ENCODE results near the gene RAB6B. TPM values are rescaled to one million over a fixed set of nuclear protein-coding genes. Genes with fewer than 3 reads are reported as not detected.

The RAB6B gene
- total RNA-seq, 2 donors from 2014 or later: 2.6 to 5.6 TPM

DNA sequence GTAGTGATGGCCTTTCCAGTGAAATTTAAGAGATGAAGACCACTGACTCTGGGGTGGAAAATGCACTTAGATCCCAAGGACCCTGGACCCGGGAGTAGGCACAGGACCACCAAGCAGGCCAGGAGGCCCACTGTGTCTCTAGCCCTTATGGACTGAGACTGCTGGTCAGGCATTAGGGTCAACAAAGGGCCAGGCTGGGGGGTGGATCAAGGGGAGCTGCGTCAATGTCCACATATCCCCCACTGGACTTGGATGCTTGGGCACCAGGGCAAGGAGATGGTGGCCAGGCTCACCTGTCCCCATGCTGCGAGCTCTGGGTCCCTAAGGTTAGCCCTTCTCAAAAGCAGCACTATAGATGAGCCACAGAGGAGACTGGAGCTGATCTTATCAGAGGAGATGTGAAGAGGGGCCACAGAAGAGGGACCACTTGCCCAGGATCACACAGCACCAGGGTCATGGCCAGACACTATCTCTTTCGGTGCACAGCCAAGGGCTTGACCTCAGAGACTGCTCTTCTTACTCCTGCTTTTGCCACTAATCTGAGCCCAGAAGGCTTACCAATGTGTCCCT lies 14.7 kb downstream of the RAB6B start:
- no peak for DNase-seq
- Histone ChIP-seq H3K36me3 (no peaks in the 10 kb centered on the region), H3K9me3 (no peaks in the 10 kb centered on the region), H3K27ac (no peak overlapping the region), H3K4me3 (no peak overlapping the region), H3K9ac (ENCODE audit: low read depth in 2 of 2, low read length in 2 of 2) (no peak overlapping the region), H3K27me3 (no peaks in the 10 kb centered on the region), H3K4me1 (no peaks in the 10 kb centered on the region)
- intact Hi-C loops (cut with DNase I): no loop called here
- TF ChIP-seq, protein P1, sequence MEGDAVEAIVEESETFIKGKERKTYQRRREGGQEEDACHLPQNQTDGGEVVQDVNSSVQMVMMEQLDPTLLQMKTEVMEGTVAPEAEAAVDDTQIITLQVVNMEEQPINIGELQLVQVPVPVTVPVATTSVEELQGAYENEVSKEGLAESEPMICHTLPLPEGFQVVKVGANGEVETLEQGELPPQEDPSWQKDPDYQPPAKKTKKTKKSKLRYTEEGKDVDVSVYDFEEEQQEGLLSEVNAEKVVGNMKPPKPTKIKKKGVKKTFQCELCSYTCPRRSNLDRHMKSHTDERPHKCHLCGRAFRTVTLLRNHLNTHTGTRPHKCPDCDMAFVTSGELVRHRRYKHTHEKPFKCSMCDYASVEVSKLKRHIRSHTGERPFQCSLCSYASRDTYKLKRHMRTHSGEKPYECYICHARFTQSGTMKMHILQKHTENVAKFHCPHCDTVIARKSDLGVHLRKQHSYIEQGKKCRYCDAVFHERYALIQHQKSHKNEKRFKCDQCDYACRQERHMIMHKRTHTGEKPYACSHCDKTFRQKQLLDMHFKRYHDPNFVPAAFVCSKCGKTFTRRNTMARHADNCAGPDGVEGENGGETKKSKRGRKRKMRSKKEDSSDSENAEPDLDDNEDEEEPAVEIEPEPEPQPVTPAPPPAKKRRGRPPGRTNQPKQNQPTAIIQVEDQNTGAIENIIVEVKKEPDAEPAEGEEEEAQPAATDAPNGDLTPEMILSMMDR (IDR thresholded peaks at IDR 0.05): no peak

- intact Hi-C loops (cut with DNase I): no loop called here
- Histone ChIP-seq H3K9me3 (no peaks in the 10 kb centered on the region), H3K9ac (ENCODE audit: low read depth in 2 of 2, low read length in 2 of 2) (no peak overlapping the region), H3K4me3 (no peak overlapping the region), H3K27ac (no peak overlapping the region), H3K27me3 (no peaks in the 10 kb centered on the region), H3K36me3 (no peaks in the 10 kb centered on the region), H3K4me1 (no peaks in the 10 kb centered on the region)
- DNase-seq: no peak
- TF ChIP-seq, protein P1 (IDR thresholded peaks at IDR 0.05): no peak
Measured at GRCh38 chr3:133880287-133880686, 15.4 kb downstream of the RAB6B start.

- H3K27ac ChIP-seq: no peak overlapping the region
- intact Hi-C loops (cut with DNase I): no loop called here
- TF ChIP-seq, protein P1 (IDR thresholded peaks at IDR 0.05): no peak
- H3K4me3 ChIP-seq: no peak overlapping the region
- H3K36me3 ChIP-seq: no peaks in the 10 kb centered on the region
- H3K4me1 ChIP-seq: no peaks in the 10 kb centered on the region
- no peaks in the 10 kb centered on the region for H3K27me3 ChIP-seq
- no peak for DNase-seq
- no peak overlapping the region for H3K9ac ChIP-seq (ENCODE audit: low read depth in 2 of 2, low read length in 2 of 2)
- no peaks in the 10 kb centered on the region for H3K9me3 ChIP-seq
Measured at GRCh38 chr3:133878518-133878917, 17.2 kb downstream of the RAB6B start.

DNA sequence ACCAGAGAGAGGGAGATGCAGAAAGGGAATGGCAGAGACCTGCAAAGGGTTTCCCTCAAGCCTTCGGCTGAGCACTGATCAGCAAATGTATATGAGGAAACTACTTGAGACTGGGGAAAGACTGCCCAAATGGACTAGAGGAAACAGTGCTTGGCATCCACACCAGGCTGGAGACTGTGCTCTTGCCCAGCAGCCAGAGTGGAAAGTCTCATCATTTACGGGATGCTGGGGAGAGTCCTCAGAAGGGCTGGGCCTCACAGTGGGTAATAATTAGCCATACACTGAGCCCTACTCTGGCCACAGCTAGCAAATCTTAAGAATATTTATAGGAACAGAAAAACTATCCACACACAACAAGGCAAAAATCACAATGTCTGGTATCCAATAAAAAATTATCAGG lies 18.5 kb downstream of the RAB6B start:
- H3K27ac ChIP-seq: no peak overlapping the region
- TF ChIP-seq, protein P1 (IDR thresholded peaks at IDR 0.05): no peak
- no peaks in the 10 kb centered on the region for H3K27me3 ChIP-seq
- no peak overlapping the region for H3K9ac ChIP-seq (ENCODE audit: low read depth in 2 of 2, low read length in 2 of 2)
- no peaks in the 10 kb centered on the region for H3K4me1 ChIP-seq
- no peak for DNase-seq
- intact Hi-C loops (cut with DNase I): no loop called here
- H3K9me3 ChIP-seq: no peaks in the 10 kb centered on the region
- H3K4me3 ChIP-seq: no peak overlapping the region
- H3K36me3 ChIP-seq: no peaks in the 10 kb centered on the region

DNA sequence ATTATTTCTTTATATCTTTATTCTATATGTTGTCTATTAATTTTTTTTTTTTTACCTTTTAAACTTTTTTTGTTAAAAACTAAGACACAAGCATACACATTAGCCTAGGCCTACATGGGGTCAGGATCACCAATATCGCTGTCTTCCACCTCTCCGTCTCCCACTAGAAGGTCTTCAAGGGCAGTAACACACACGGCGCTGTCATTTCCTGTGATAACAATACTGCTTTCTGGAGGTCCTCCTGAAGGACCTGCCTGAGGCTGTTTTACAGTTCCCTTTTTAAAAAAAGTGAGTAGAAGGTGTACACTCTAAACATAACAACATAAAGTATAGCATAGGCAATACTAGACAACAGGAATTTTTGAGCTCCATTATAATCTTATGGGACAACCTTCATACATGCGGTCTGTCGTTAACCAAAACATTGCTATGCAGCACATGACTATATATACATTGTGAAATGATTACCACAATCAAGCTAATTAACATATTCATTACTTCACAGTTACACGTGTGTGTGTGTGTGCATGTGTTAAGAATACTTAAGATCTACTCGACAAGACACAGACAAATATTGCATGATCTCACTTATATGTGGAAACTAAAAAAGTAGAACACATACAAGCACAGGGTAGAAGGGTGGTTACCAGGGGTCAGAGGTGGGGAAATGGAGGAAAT lies 20.8 kb downstream of the RAB6B start:
- DNase-seq: no peak
- Histone ChIP-seq H3K4me3 (no peak overlapping the region), H3K27ac (no peak overlapping the region), H3K27me3 (no peaks in the 10 kb centered on the region), H3K4me1 (no peaks in the 10 kb centered on the region), H3K9ac (ENCODE audit: low read depth in 2 of 2, low read length in 2 of 2) (no peak overlapping the region), H3K9me3 (no peaks in the 10 kb centered on the region), H3K36me3 (no peaks in the 10 kb centered on the region)
- TF ChIP-seq, protein P1 (IDR thresholded peaks at IDR 0.05): no peak
- intact Hi-C loops (cut with DNase I): no loop called here
